GM21723 (cell line): ENCODE measurements around the gene C2orf92.

Experiments
- ATAC-seq: cut with Tn5 transposase; IDR thresholded peaks from one replicate; pipeline ENCODE4 v1.9.1; 2021; ENCODE audit warnings: mild to moderate bottlenecking, moderate library complexity; ENCODE audit not compliant: unreplicated experiment

C2orf92 gene

GRCh38 chr2:97712693-97713295 is 43.3 kb downstream of the C2orf92 start:
- ATAC-seq, result no peak

GRCh38 chr2:97713296-97714083 is 44.0 kb downstream of the C2orf92 start, which contains the start of gene ZAP70:
Gene ZAP70 (plus strand): TSS chr2:97713576. CDS start chr2:97724037, 10,461 bp downstream.
- ATAC-seq, result no peak

GRCh38 chr2:97714084-97714949 is 44.8 kb downstream of the C2orf92 start:
- no peak for ATAC-seq

GRCh38 chr2:97714950-97715652 is 45.6 kb downstream of the C2orf92 start:
- no peak for ATAC-seq

GRCh38 chr2:97715951-97716694 is 46.6 kb downstream of the C2orf92 start:
- ATAC-seq, result no peak

GRCh38 chr2:97716695-97717612 is 47.4 kb downstream of the C2orf92 start:
- no peak for ATAC-seq

GRCh38 chr2:97717613-97717995 is 48.1 kb downstream of the C2orf92 start:
- no peak for ATAC-seq

- ATAC-seq, result peak; percentile 75
Observed at GRCh38 chr2:97718051-97718882, 48.8 kb downstream of the C2orf92 start.

GRCh38 chr2:97718942-97719341 is 49.4 kb downstream of the C2orf92 start:
- ATAC-seq, result peak; percentile 10

- ATAC-seq, result no peak
Observed at GRCh38 chr2:97719362-97720155, 50.0 kb downstream of the C2orf92 start.

GRCh38 chr2:97720746-97721145 is 51.2 kb downstream of the C2orf92 start:
- no peak for ATAC-seq

- no peak for ATAC-seq
Observed at GRCh38 chr2:97722227-97722626, 52.7 kb downstream of the C2orf92 start.

GRCh38 chr2:97723156-97724072 is 53.9 kb downstream of the C2orf92 start:
- ATAC-seq, result no peak

- no peak for ATAC-seq
Observed at GRCh38 chr2:97724073-97724410, 54.5 kb downstream of the C2orf92 start.

GRCh38 chr2:97724501-97724900 is 55.0 kb downstream of the C2orf92 start:
- ATAC-seq, result no peak

GRCh38 chr2:97724946-97725688 is 55.6 kb downstream of the C2orf92 start:
- ATAC-seq, result no peak
